GM21447 (cell line): Measurements from ENCODE around the gene NECTIN1.

ENCODE experiments used
- ATAC-seq: cut with Tn5 transposase; IDR thresholded peaks from one replicate; pipeline ENCODE4 v1.9.1; 2021; ENCODE audit not compliant: unreplicated experiment

Gene NECTIN1

GRCh38 chr11:119676461-119677020 lies 52.5 kb downstream of the NECTIN1 start:
- ATAC-seq: no peak

- peak; percentile 92 for ATAC-seq
These were observed 55.2 kb downstream of the NECTIN1 start for GRCh38 chr11:119673759-119674336.

- no peak for ATAC-seq
These were observed 55.8 kb downstream of the NECTIN1 start for GRCh38 chr11:119673052-119673758.

GRCh38 chr11:119672597-119672996 lies 56.4 kb downstream of the NECTIN1 start:
- no peak for ATAC-seq

GRCh38 chr11:119671561-119672015 lies 57.4 kb downstream of the NECTIN1 start:
- no peak for ATAC-seq

- no peak for ATAC-seq
These were observed 57.9 kb downstream of the NECTIN1 start for GRCh38 chr11:119671051-119671450.

- ATAC-seq: no peak
These were observed 59.5 kb downstream of the NECTIN1 start for GRCh38 chr11:119669487-119669886.

- no peak for ATAC-seq
These were observed 60.3 kb downstream of the NECTIN1 start for GRCh38 chr11:119668676-119669075.

- ATAC-seq: no peak
These were observed 62.4 kb downstream of the NECTIN1 start for GRCh38 chr11:119666463-119667131.

GRCh38 chr11:119666061-119666460 lies 62.9 kb downstream of the NECTIN1 start:
- no peak for ATAC-seq

GRCh38 chr11:119664701-119665420 lies 64.1 kb downstream of the NECTIN1 start:
- ATAC-seq: no peak

GRCh38 chr11:119664063-119664572 lies 64.9 kb downstream of the NECTIN1 start:
- no peak for ATAC-seq

- ATAC-seq: no peak
These were observed 65.7 kb downstream of the NECTIN1 start for GRCh38 chr11:119663279-119663678.

- ATAC-seq: no peak
These were observed 67.8 kb downstream of the NECTIN1 start for GRCh38 chr11:119661226-119661625.

GRCh38 chr11:119659971-119660723 lies 68.9 kb downstream of the NECTIN1 start:
- no peak for ATAC-seq

GRCh38 chr11:119652907-119653659 lies 75.9 kb downstream of the NECTIN1 start:
- ATAC-seq: no peak

GRCh38 chr11:119651802-119652584 lies 77.0 kb downstream of the NECTIN1 start:
- ATAC-seq: no peak

GRCh38 chr11:119650251-119650650 lies 78.7 kb downstream of the NECTIN1 start:
- ATAC-seq: no peak

GRCh38 chr11:119647254-119647653 lies 81.7 kb downstream of the NECTIN1 start:
- no peak for ATAC-seq
